GM06990 (cell line): ENCODE measurements around the gene MELTF.

Experiments
- DNase-seq: peaks from one replicate; pipeline ENCODE4 v3.0.0-alpha.2; 2011; ENCODE audit not compliant: insufficient read length; ENCODE audit errors: extremely low read depth
- H3K27me3 ChIP-seq: replicated peaks from 2 replicates; pipeline ENCODE4 v1.6.0; 2011; ENCODE audit warnings: low read length; ENCODE audit not compliant: control insufficient read depth, insufficient read depth
- H3K36me3 ChIP-seq: 2 replicates; pipeline ENCODE4 v1.5.1; 2011; ENCODE audit warnings: low read length; ENCODE audit not compliant: control insufficient read depth, insufficient read depth
- H3K4me3 ChIP-seq: replicated peaks from 2 replicates; pipeline ENCODE4 v1.5.1; 2011; ENCODE audit warnings: low read depth, mild to moderate bottlenecking, control low read depth, low read length
- TF ChIP-seq, protein P1 (sequence below): IDR thresholded peaks from 2 replicates; pipeline ENCODE4 v1.5.1; 2011; ENCODE audit warnings: low read length, control low read depth, mild to moderate bottlenecking, inconsistent platforms; ENCODE audit not compliant: insufficient read depth, poor library complexity, severe bottlenecking

MELTF gene

DNA sequence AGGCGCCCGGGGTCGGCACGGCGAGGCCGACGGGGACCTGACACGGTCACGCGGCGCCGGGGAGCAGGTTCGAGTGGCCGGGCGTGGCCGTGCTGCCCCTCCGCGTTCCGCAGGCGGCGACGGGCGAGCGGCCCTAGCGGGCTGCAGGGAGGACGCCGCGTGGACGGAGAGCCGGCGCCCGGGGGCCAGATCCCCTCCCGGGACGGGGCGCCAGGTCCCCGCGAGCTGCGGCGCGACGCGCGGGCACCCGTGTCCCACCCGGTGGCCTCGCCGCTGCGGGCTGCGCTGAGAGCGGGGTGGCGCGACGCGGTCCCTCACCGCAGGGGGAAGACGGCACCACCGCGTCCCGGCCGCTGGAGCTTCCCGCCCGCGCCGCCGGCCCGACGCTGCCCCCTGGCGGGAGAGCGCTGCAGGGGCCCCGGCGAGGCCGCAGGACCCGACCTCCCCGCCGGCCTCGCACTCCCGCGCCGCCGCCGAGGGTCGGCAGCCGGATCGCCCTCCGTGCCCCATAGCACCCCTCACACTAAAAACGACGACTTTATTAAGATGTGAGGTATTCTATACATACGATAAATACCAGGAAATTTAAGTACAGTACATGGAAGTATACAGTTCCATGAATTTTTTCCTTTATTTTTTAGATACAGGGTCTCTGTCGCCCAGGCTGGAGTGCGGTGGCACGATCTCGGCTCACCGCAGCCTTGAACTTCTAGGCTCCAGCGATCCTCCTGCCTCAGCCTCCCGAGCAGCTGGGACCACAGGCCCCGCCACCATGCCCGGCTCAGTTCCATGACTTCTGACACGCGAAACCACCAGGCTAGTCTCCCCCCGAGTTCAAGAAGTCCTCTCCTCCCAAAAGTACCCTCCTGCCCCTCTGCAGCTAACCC lies 59.7 kb downstream of the MELTF start:
- H3K4me3 ChIP-seq: peak overlapping the region; percentile 76
- TF ChIP-seq, protein P1, sequence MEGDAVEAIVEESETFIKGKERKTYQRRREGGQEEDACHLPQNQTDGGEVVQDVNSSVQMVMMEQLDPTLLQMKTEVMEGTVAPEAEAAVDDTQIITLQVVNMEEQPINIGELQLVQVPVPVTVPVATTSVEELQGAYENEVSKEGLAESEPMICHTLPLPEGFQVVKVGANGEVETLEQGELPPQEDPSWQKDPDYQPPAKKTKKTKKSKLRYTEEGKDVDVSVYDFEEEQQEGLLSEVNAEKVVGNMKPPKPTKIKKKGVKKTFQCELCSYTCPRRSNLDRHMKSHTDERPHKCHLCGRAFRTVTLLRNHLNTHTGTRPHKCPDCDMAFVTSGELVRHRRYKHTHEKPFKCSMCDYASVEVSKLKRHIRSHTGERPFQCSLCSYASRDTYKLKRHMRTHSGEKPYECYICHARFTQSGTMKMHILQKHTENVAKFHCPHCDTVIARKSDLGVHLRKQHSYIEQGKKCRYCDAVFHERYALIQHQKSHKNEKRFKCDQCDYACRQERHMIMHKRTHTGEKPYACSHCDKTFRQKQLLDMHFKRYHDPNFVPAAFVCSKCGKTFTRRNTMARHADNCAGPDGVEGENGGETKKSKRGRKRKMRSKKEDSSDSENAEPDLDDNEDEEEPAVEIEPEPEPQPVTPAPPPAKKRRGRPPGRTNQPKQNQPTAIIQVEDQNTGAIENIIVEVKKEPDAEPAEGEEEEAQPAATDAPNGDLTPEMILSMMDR: peak; percentile 2
- peak; percentile 83 for DNase-seq
- H3K36me3 ChIP-seq: 0 out of 2 replicates have a peak, but pooled peaks cover 1% of the 10 kb centered on the region
- no peaks in the 10 kb centered on the region for H3K27me3 ChIP-seq

DNA sequence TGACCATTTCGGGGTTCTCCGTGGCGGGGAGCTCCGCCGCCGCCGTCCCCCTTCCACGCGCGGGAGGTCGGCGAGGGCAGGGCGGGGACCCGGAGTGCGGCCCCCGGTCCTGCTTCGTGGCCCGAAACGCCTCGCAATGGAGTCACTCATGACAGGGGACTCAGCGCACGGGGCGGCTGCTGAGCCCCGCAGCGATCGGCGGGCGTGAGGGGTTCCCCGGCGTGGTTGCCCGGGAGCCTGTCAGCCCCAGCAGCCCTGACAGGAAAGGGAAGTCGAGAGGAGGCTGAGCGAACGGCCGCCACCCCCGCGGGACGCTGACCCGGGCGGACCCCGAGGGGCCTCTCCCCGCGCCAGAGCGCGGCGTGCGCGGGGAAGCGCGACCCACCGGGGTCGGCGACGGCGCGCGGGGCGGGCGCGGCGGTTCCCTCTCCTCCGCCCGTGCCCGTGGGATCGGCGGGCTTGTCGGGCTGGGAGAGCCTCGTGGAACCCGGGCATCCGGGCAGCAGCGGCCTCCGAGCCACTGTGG lies 60.4 kb downstream of the MELTF start:
- peak; percentile 76 for DNase-seq
- Histone ChIP-seq H3K27me3 (no peaks in the 10 kb centered on the region), H3K36me3 (0 out of 2 replicates have a peak, but pooled peaks cover 1% of the 10 kb centered on the region), H3K4me3 (peak overlapping the region; percentile 76)
- TF ChIP-seq, protein P1: no peak

DNA sequence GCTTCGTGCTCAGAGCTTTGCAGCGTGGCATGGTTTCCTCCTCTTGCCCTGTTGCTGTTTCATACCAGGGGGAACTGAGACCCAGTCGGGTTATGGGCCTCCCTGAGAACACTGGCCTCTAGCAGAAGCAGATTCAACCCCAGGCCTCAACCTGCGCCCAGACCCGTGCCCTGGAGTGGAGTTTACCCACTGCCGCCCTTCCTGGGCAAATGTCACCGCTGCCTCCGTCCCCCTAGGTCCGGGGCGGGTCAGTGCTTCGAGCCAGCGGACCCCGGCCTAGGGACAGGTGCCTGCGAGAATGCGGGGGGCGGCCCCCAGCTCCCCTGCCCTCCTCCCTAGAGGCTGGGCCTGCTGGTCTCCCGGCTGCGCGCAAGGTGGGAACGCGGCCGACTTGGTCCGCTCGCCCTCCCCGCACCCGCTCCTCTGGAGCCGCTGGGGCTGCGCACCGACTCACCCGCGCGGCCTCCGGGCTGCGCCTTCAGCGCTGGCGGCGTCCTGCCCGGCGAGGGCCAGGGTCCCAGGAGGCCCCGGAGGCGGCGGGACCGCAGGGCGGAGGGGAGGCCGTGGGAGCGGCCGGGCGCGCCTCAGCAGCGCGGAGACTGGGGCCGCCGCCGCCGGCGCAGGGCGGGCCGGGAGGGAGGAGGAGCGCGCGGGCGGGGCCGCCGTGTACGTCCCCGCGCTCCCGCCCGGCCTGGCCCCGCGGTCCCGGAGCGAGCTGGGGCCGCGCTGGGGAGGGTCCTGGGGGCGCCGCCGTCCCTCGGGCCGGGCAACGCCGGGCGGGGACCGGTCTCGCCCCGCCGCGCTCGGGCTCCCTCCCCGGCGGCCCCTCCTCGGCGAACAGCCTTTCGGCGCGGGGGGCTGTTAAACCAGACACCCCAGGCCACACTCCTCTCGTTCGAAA lies 61.1 kb downstream of the MELTF start, which contains the start of gene PIGZ:
Gene PIGZ (minus strand): TSS at position 601 of the 901 bp plus-strand sequence. CDS start 16,802 bp downstream, outside the sequence.
- peak; percentile 72 for DNase-seq
- no peaks in the 10 kb centered on the region for H3K27me3 ChIP-seq
- peak within 1 kb of the TSS; percentile 76 for H3K4me3 ChIP-seq
- H3K36me3 ChIP-seq: 0 out of 2 replicates have a peak, but pooled peaks cover 1% of the 10 kb centered on the region
- TF ChIP-seq, protein P1: no peak

DNA sequence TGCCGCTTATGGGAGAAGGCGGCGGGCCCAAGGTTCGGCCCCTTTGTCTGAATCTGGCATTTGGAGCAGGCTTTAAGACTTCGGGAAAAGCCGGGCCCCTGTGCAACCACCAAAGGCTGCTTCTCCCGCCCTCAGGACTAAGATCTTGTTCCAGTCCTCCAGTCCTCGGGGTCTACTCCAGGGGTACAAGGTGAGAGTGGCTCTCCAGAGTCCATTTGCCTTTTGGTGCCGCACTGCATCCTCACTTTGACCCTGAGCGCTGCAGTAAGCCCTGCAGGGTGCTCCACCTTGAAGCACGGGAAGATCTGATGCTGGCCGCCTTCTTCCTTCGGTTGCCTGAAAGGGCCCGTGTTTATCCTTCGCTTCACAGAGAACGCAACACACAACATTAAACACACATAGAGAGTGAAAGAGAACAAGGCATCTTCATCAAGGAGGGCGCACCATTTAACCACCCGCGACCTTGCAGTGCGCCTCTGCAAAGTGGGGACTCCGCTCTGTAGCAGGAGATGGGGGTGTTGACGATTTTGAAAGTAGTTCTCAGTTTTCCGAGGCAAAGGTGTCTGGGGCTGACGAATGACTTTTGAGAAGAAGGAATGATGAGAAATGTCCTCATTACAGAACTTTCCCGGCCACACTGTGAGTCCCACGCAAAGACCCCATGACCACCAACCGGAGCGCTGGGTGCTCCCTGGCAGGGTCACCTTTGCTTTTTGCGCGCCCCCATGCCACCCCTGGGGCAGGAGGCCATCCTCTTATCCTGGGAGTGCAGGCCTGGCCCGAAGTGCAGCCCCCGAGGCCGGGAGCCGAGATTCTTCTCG lies 62.0 kb downstream of the MELTF start:
- peak overlapping the region; percentile 76 for H3K4me3 ChIP-seq
- TF ChIP-seq, protein P1: no peak
- H3K36me3 ChIP-seq: 0 out of 2 replicates have a peak, but pooled peaks cover 1% of the 10 kb centered on the region
- DNase-seq: no peak
- H3K27me3 ChIP-seq: no peaks in the 10 kb centered on the region
